AG04450 (cell line): ENCODE data around the gene LIFR. TPM values are rescaled to one million over a fixed set of nuclear protein-coding genes. Genes with fewer than 3 reads are reported as not detected.

Source experiments
- CTCF ChIA-PET: fragments of 300-600, 350-600 bp; formaldehyde crosslinking; extraction: SDS; loops from one replicate; lab custom pipeline; 2022; ENCODE audit warnings: antibody characterized with exemption, inconsistent platforms; lab: Charles Lee
- POLR2A ChIA-PET: fragments of 350-600 bp; formaldehyde crosslinking; extraction: SDS; loops from one replicate; lab custom pipeline; 2021; ENCODE audit warnings: antibody characterized with exemption, inconsistent platforms; lab: Yijun Ruan, JAX
- DNase-seq: peaks from one replicate; pipeline ENCODE4 v3.0.0-alpha.2; 2011; ENCODE audit warnings: low read depth, low spot score
- H3K27ac ChIP-seq: one replicate; pipeline ENCODE4 v1.5.1; 2012; ENCODE audit warnings: low read depth, low read length, control low read depth
- H3K27me3 ChIP-seq: one replicate; pipeline ENCODE4 v1.6.0; 2012; ENCODE audit warnings: low read length; ENCODE audit not compliant: control insufficient read depth, insufficient read depth
- H3K4me3 ChIP-seq: 2 replicates; pipeline ENCODE4 v1.5.1; 2011; ENCODE audit warnings: mild to moderate bottlenecking, low read depth, low read length, control low read depth
- H3K9me3 ChIP-seq: 2 replicates; pipeline ENCODE4 v1.5.1; 2012; ENCODE audit warnings: low read length; ENCODE audit not compliant: control insufficient read depth, insufficient read depth
- CTCF ChIP-seq: IDR thresholded peaks from 2 replicates; pipeline ENCODE4 v1.5.1; 2011; ENCODE audit warnings: low read depth, low read length, control low read depth, inconsistent platforms
- polyA minus RNA-seq: library from RNA; depleted of rRNA, polyadenylated mRNA; stranded (reverse); fragments of >200 nt; gene quantifications from 2 replicates; pipeline ENCODE4 v1.2.3, GENCODE V29; 2011; rRNA and poly(A)+ RNA removed
- polyA plus RNA-seq: library from polyadenylated mRNA; depleted of rRNA; stranded (reverse); fragments of >200 nt; gene quantifications from 2 replicates; pipeline ENCODE4 v1.2.3, GENCODE V29; 2011; rRNA removed

LIFR gene
- polyA plus RNA-seq (12.7 and 18.6 TPM in 2 replicates), polyA minus RNA-seq (21.1 and 39.3 TPM in 2 replicates)

- peak; percentile 50 for DNase-seq
- peak within 1 kb of the TSS; percentile 83 for H3K4me3 ChIP-seq
- no peaks in the 10 kb centered on the region for H3K9me3 ChIP-seq
- ChIA-PET CTCF (interaction anchor here (1.1 to 1.7 kb wide), 5 partner anchors 23 to 253 kb away, joined by 3 to 8 read pairs (median 4); no protein-coding TSS in a partner anchor), POLR2A (interaction anchor here (1.0 to 1.2 kb wide), 2 partner anchors 209 to 253 kb away, joined by 3 to 5 read pairs; no protein-coding TSS in a partner anchor)
- no peak for TF ChIP-seq CTCF
- H3K27me3 ChIP-seq, result no peaks in the 10 kb centered on the region
- peak within 1 kb of the TSS; percentile 93 for H3K27ac ChIP-seq
These were observed at the start of gene LIFR for GRCh38 chr5:38556599-38557307. Gene LIFR, minus strand, starts transcription at chr5:38556646. Its CDS starts 25,999 bp downstream, at chr5:38530647.

GRCh38 chr5:38605610-38606009 lies 49.2 kb upstream of the LIFR start:
- no peak for TF ChIP-seq CTCF
- Histone ChIP-seq H3K27me3 (no peaks in the 10 kb centered on the region), H3K4me3 (no peak overlapping the region), H3K27ac (no peak overlapping the region), H3K9me3 (no peaks in the 10 kb centered on the region)
- ChIA-PET CTCF (no interaction called here), POLR2A (no interaction called here)
- no peak for DNase-seq

GRCh38 chr5:38603691-38604090 lies 47.2 kb upstream of the LIFR start:
- Histone ChIP-seq H3K9me3 (no peaks in the 10 kb centered on the region), H3K27ac (no peak overlapping the region), H3K27me3 (no peaks in the 10 kb centered on the region), H3K4me3 (no peak overlapping the region)
- ChIA-PET CTCF (no interaction called here), POLR2A (no interaction called here)
- no peak for TF ChIP-seq CTCF
- no peak for DNase-seq

- TF ChIP-seq CTCF, result no peak
- ChIA-PET CTCF (no interaction called here), POLR2A (no interaction called here)
- no peak overlapping the region for H3K4me3 ChIP-seq
- H3K27ac ChIP-seq, result no peak overlapping the region
- H3K27me3 ChIP-seq, result no peaks in the 10 kb centered on the region
- H3K9me3 ChIP-seq, result no peaks in the 10 kb centered on the region
- no peak for DNase-seq
These were observed 46.2 kb upstream of the LIFR start for GRCh38 chr5:38602641-38603040.

- ChIA-PET CTCF (interaction anchor here (1.0 to 3.1 kb wide), 2 partner anchors 160 to 208 kb away, joined by 3 to 13 read pairs; no protein-coding TSS in a partner anchor), POLR2A (no interaction called here)
- H3K4me3 ChIP-seq, result no peak overlapping the region
- no peak for DNase-seq
- no peaks in the 10 kb centered on the region for H3K27me3 ChIP-seq
- no peak for TF ChIP-seq CTCF
- H3K9me3 ChIP-seq, result no peaks in the 10 kb centered on the region
- no peak overlapping the region for H3K27ac ChIP-seq
These were observed 45.4 kb upstream of the LIFR start for GRCh38 chr5:38601863-38602298.
